ENCODE results near the gene PEX11A.

Gene PEX11A

GRCh38 chr15:89668171-89668570, 22.4 kb downstream of the PEX11A start:
- Mint-ChIP-seq H3K27ac (no peak overlapping the region), H3K4me3 (no peak overlapping the region), H3K4me1 (ENCODE audit: low read depth) (peaks cover 4% of the 10 kb centered on the region), H3K36me3 (ENCODE audit: low read depth) (no peaks in the 10 kb centered on the region), H3K27me3 (peaks cover 22% of the 10 kb centered on the region), H3K9me3 (no peaks in the 10 kb centered on the region)

- Mint-ChIP-seq H3K4me1 (ENCODE audit: low read depth) (peaks cover 4% of the 10 kb centered on the region), H3K27ac (no peak overlapping the region), H3K4me3 (no peak overlapping the region), H3K36me3 (ENCODE audit: low read depth) (no peaks in the 10 kb centered on the region), H3K27me3 (peaks cover 25% of the 10 kb centered on the region), H3K9me3 (no peaks in the 10 kb centered on the region)
Measured at GRCh38 chr15:89667706-89667960, 22.9 kb downstream of the PEX11A start.

GRCh38 chr15:89666858-89667705, 23.5 kb downstream of the PEX11A start:
- Mint-ChIP-seq H3K9me3 (no peaks in the 10 kb centered on the region), H3K4me1 (ENCODE audit: low read depth) (peaks cover 4% of the 10 kb centered on the region), H3K36me3 (ENCODE audit: low read depth) (no peaks in the 10 kb centered on the region), H3K27ac (no peak overlapping the region), H3K4me3 (no peak overlapping the region), H3K27me3 (peaks cover 30% of the 10 kb centered on the region)

- Mint-ChIP-seq H3K9me3 (no peaks in the 10 kb centered on the region), H3K36me3 (ENCODE audit: low read depth) (no peaks in the 10 kb centered on the region), H3K27ac (no peak overlapping the region), H3K4me3 (no peak overlapping the region), H3K4me1 (ENCODE audit: low read depth) (peaks cover 4% of the 10 kb centered on the region), H3K27me3 (peaks cover 32% of the 10 kb centered on the region)
Measured at GRCh38 chr15:89666184-89666857, 24.2 kb downstream of the PEX11A start.

- no peak overlapping the region for H3K4me3 Mint-ChIP-seq
- H3K9me3 Mint-ChIP-seq, result no peaks in the 10 kb centered on the region
Measured at GRCh38 chr15:89665449-89666181, 24.9 kb downstream of the PEX11A start.

GRCh38 chr15:89664441-89665350, 25.9 kb downstream of the PEX11A start:
- peak overlapping the region; percentile 53 for H3K4me3 Mint-ChIP-seq
- H3K27me3 Mint-ChIP-seq, result peaks cover 44% of the 10 kb centered on the region
- H3K27ac Mint-ChIP-seq, result no peak overlapping the region
- no peaks in the 10 kb centered on the region for H3K9me3 Mint-ChIP-seq
- peaks cover 4% of the 10 kb centered on the region for H3K4me1 Mint-ChIP-seq (ENCODE audit: low read depth)
- H3K36me3 Mint-ChIP-seq (ENCODE audit: low read depth), result no peaks in the 10 kb centered on the region

More at GRCh38 chr15:89665449-89666181, 24.9 kb downstream of the PEX11A start:
- peaks cover 37% of the 10 kb centered on the region for H3K27me3 Mint-ChIP-seq
- peaks cover 4% of the 10 kb centered on the region for H3K4me1 Mint-ChIP-seq (ENCODE audit: low read depth)
- H3K27ac Mint-ChIP-seq, result no peak overlapping the region
- no peaks in the 10 kb centered on the region for H3K36me3 Mint-ChIP-seq (ENCODE audit: low read depth)

- Mint-ChIP-seq H3K27ac (no peak overlapping the region), H3K36me3 (ENCODE audit: low read depth) (no peaks in the 10 kb centered on the region), H3K9me3 (no peaks in the 10 kb centered on the region), H3K27me3 (peaks cover 51% of the 10 kb centered on the region), H3K4me3 (no peak overlapping the region), H3K4me1 (ENCODE audit: low read depth) (peaks cover 4% of the 10 kb centered on the region)
Measured at GRCh38 chr15:89662893-89663626, 27.5 kb downstream of the PEX11A start.

GRCh38 chr15:89660556-89660955, 30.0 kb downstream of the PEX11A start:
- Mint-ChIP-seq H3K4me3 (no peak overlapping the region), H3K4me1 (ENCODE audit: low read depth) (peaks cover 20% of the 10 kb centered on the region), H3K27ac (no peak overlapping the region), H3K27me3 (peaks cover 65% of the 10 kb centered on the region), H3K36me3 (ENCODE audit: low read depth) (no peaks in the 10 kb centered on the region), H3K9me3 (no peaks in the 10 kb centered on the region)

GRCh38 chr15:89659295-89659694, 31.3 kb downstream of the PEX11A start:
- peaks cover 4% of the 10 kb centered on the region for H3K36me3 Mint-ChIP-seq (ENCODE audit: low read depth)
- H3K4me3 Mint-ChIP-seq, result no peak overlapping the region
- H3K27me3 Mint-ChIP-seq, result peaks cover 63% of the 10 kb centered on the region
- no peaks in the 10 kb centered on the region for H3K9me3 Mint-ChIP-seq
- peaks cover 23% of the 10 kb centered on the region for H3K4me1 Mint-ChIP-seq (ENCODE audit: low read depth)
- no peak overlapping the region for H3K27ac Mint-ChIP-seq

- Mint-ChIP-seq H3K27me3 (peaks cover 70% of the 10 kb centered on the region), H3K4me1 (ENCODE audit: low read depth) (peaks cover 24% of the 10 kb centered on the region), H3K9me3 (no peaks in the 10 kb centered on the region), H3K4me3 (no peak overlapping the region), H3K27ac (no peak overlapping the region), H3K36me3 (ENCODE audit: low read depth) (peaks cover 4% of the 10 kb centered on the region)
Measured at GRCh38 chr15:89657686-89658200, 32.8 kb downstream of the PEX11A start.

GRCh38 chr15:89656116-89656815, 34.3 kb downstream of the PEX11A start:
- peaks cover 67% of the 10 kb centered on the region for H3K27me3 Mint-ChIP-seq

GRCh38 chr15:89654847-89655805, 35.4 kb downstream of the PEX11A start, which contains the start of gene KIF7:
TSS of gene KIF7 (minus strand) at chr15:89655467. CDS start at chr15:89652930, 2,537 bp downstream.
- Mint-ChIP-seq H3K36me3 (ENCODE audit: low read depth) (peaks cover 4% of the 10 kb centered on the region), H3K9me3 (no peaks in the 10 kb centered on the region), H3K4me1 (ENCODE audit: low read depth) (peaks cover 24% of the 10 kb centered on the region), H3K4me3 (peak within 1 kb of the TSS; percentile 86), H3K27ac (peak within 1 kb of the TSS; percentile 82), H3K27me3 (peaks cover 57% of the 10 kb centered on the region)

More at GRCh38 chr15:89656116-89656815, 34.3 kb downstream of the PEX11A start:
- H3K4me3 Mint-ChIP-seq, result peak overlapping the region; percentile 86
- H3K36me3 Mint-ChIP-seq (ENCODE audit: low read depth), result peaks cover 4% of the 10 kb centered on the region
- H3K4me1 Mint-ChIP-seq (ENCODE audit: low read depth), result peaks cover 24% of the 10 kb centered on the region
- H3K9me3 Mint-ChIP-seq, result no peaks in the 10 kb centered on the region
- H3K27ac Mint-ChIP-seq, result peak overlapping the region; percentile 82
